NCI-H526 (cell line): ENCODE data around the gene EP400.

Experiments
- DNase-seq, 2 experiments: peaks; one replicate each; lab custom pipeline; 2025; lab: John Stamatoyannopoulos, UW

Gene EP400

DNA sequence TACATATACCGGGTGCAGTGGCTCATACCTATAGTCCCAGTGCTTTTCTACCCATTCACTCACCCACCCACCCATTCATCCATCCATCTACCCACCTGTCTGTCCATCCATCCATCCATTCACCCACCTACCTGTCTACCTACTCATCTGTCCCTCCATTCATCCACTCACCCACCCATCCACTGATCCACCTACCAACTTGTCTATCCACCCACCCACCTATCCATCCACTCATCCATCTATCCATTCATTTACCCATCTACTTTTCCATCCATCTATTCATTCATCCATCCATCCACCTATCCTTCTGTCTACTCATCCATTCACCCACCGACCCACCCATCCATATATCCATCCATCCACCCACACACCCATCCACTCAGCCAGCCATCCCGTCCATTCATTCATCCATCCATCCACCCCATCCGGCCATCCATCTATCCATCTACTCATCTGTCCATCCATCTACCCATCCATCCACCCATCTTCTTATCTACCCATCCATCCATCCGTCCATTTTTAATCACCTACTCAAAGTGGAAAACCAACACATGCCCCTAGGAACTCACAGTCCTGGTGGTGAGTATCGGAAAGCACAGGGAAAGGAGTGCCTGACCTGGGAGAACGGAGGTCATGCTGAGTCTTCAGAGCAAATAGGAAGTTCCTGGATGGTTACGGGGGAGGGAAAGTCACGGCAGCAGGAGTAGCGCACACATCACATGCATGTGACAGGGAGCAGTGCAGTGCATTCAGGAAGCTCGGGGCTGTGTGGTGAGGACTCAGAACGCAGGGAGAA is 174.4 kb downstream of the EP400 start:
- DNase-seq, result no peak

DNA sequence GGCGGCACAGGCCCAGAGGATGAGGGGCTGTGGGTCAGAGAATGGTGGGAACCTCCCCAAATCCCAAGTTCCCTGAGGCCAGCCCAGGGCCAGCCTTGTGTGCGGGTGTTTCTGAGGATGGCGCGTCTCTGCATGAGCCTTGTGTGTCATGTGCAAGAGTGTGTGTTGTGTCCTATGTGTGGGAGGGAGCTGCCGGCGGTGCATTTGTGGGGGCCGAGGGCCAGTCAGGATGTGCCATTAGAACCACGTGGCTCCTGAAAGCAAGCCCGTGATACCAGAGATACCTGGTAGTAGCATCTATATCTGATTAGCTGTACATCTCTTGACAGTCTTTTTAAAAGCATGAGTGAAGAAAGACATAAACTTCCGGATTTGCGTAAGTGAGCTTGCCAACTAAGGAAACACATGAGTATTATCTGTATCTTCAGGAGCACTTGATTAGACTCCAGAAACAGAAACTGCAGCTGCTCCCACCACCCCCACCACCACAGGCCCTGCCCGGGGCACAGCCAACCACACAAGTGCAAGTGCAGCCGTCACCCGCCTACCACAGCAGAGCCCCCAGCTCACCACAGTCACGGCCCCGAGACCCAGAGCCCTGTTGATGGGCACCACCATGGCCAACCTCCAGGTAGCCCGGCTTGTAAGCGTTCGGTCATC is 175.2 kb downstream of the EP400 start:
- no peak for DNase-seq

DNA sequence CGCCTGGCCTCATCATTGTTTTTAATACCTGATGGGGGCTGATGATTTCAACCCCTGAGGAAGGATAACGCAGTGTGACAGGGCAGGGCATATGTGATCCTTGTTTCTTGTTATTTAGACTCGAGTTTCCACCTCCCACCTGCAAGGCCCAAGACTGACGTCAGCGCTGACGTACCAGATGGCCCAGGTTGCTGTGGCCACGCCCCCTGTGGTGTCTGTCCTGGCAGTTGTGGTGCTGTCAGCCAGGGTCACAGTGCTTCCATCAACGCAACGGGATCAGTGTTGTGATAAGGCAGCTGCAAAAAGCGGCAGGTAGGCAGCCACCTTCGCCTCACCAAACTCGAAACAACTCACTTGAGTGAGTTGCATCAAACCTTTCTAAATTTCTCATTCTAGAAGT is 176.0 kb downstream of the EP400 start:
- no peak for DNase-seq

DNA sequence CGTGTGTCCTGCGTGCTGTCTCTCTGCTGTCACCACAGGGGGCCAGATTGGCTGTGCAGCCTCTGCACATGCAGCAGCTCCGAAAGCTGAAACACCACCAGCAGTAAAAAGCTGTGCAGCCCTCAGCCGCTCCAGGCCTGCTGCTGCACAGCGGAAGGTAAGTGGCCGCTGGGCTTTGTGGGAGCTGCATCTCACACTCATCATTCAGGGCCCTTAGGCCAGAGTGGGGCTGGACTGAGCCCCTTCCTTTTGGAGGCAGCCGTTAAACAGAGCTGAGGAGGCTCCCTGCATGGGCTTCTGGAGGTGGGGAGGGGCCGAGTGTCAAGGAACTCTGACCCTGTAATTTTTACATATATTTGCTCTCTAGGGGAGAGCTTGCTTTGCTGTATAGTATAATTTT is 177.3 kb downstream of the EP400 start:
- DNase-seq, result no peak

DNA sequence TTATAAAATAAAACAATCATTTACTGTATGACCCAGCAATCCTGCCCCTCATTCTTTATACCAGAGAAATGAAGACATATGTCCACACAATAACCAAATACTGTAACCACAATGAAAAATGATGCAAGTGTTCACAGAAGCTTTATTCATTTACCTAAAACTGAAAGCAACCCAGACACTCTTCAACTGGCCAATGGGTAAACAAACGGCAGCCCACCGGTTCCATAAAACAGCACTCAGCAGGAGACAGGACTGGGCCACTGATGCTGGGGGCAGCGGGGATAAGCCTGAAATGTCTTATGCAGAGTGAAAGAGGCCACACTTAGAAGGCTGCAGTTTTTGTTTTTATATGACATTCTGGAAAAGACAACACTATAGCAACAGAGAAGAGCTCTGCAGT is 179.3 kb downstream of the EP400 start:
- peak; percentile 67 to 81 for DNase-seq

DNA sequence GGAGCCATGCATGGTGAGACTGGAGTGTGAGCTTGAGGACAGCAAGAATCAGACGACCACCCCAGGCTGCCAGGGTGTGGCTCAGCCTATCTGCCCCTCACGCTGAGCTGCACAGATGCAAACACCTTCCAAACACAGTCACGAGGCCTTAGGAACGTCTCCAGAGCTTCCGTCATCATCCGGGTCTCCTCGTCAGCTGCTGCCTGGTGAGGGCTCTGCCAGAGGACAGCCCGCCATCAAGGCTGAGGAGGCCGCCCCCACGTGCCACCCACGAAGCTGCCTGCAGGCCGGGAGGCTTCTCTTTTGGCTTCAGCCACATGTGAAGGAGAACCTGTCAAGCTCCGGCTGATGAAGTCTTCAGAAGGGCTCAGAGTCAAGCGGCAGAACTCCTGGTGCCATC is 180.9 kb downstream of the EP400 start:
- DNase-seq, result no peak
